Stimulated activated effector memory CD8-positive, alpha-beta T cell treated with anti-CD3 and anti-CD28 coated beads, Interleukin-12 subunit alpha, Interleukin-12 subunit beta, amount 100 ng/mL, for 72 hours (primary cell): ENCODE measurements around the gene PCDHB1.
"Not testable (repeated sequence)": the region's sequence is repeated elsewhere in the genome, so short reads cannot be mapped to it uniquely, and the experiment has no call there.

Experiments used
- ATAC-seq: fragments of 150-1000 bp; cut with Tn5 transposase; 2 replicates; pipeline ENCODE4 v1.10.0; 2021
- DNase-seq, 2 donors: peaks; one replicate each; pipeline ENCODE4 v3.0.0; 2021 to 2022; ENCODE audit warnings: low spot score in 2 of 2
- H3K27ac Mint-ChIP-seq: one replicate; pipeline ENCODE4 v1.8.0; 2022; ENCODE audit warnings: mild to moderate bottlenecking, mixed read lengths
- H3K36me3 Mint-ChIP-seq: one replicate; pipeline ENCODE4 v1.8.0; 2022; ENCODE audit warnings: mild to moderate bottlenecking, mixed read lengths
- H3K4me1 Mint-ChIP-seq: one replicate; pipeline ENCODE4 v1.8.0; 2022; ENCODE audit warnings: mixed read lengths
- H3K4me3 Mint-ChIP-seq: one replicate; pipeline ENCODE4 v1.8.0; 2022; ENCODE audit warnings: mild to moderate bottlenecking, mixed read lengths
- H3K9me3 Mint-ChIP-seq: one replicate; pipeline ENCODE4 v1.8.0; 2022; ENCODE audit warnings: mixed read lengths

PCDHB1 gene

DNA sequence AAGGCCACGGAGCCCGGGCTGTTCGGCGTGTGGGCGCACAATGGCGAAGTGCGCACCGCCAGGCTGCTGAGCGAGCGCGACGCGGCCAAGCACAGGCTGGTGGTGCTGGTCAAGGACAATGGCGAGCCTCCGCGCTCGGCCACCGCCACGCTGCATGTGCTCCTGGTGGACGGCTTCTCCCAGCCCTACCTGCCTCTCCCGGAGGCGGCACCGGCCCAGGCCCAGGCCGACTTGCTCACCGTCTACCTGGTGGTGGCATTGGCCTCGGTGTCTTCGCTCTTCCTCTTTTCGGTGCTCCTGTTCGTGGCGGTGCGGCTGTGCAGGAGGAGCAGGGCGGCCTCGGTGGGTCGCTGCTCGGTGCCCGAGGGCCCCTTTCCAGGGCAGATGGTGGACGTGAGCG is 51.3 kb downstream of the PCDHB1 start:
- H3K9me3 Mint-ChIP-seq, ATAC-seq, H3K27ac Mint-ChIP-seq, H3K4me1 Mint-ChIP-seq, DNase-seq, H3K4me3 Mint-ChIP-seq, H3K36me3 Mint-ChIP-seq: not testable (repeated sequence)

DNA sequence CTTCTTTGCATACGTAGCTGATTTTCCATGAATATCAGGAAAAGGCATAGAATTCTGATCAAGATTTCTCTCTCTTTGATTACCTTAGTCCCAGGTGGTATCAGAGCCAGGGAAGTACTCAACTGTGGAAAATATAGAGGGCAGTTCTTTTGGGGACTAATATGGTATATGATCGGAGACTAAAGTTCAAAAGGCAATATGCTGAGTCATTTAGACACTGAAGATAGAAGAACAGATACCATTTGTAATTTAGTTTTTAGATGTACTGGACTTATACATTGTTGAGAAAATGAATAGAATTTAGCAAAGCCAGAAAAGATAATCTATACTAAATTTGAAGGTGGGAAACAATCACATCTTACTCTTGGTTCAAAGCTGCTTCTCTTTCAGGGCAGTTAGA is 54.2 kb downstream of the PCDHB1 start:
- no peaks in the 10 kb centered on the region for H3K4me1 Mint-ChIP-seq
- H3K9me3 Mint-ChIP-seq, result peaks cover 2% of the 10 kb centered on the region
- ATAC-seq (no peak), DNase-seq (no peak)
- no peaks in the 10 kb centered on the region for H3K36me3 Mint-ChIP-seq
- no peak overlapping the region for H3K27ac Mint-ChIP-seq
- H3K4me3 Mint-ChIP-seq, result no peak overlapping the region
